ENCODE measurements around the gene ANO3.

The ANO3 gene

DNA sequence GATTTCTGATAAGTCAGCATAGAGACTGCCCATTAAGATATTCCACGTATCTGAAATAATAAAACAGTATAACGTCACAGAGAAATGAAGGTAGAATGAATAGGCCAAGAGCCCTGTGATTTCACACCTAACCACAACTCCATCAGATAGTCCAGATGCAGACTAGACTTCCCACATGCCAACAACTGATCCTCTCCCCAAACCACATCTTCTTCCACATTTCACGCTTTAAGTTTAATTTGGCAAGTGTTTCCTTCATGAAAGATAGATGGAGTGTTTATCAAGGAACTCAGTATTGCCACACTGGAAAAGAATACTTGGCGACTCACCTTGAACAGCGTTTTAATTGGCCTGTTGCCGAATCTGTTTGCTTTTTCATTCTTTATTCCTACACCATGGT lies 158.6 kb downstream of the ANO3 start:
- DNase-seq (ENCODE audit: low read depth in 2 of 2) = no peak

DNA sequence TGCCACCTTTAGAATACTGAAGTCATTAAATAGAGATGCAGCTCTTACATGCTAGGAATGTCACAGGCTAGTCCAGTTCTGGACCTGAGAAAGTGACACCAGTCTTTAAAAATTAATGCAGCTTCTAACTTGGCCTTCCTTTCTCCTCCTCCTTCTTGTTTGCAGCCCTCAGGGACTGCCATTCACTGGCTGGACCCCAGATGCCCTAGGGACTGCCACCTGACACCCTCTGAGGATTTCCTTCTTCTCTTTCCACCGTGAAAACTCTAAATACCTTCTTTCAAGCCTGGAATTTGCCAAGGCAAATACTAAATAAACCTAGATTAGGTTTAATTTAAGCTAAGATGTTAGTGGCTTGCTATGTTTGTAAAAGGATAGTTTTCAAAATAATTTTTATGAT lies 161.7 kb downstream of the ANO3 start:
- DNase-seq (ENCODE audit: low read depth in 2 of 2) = no peak

DNA sequence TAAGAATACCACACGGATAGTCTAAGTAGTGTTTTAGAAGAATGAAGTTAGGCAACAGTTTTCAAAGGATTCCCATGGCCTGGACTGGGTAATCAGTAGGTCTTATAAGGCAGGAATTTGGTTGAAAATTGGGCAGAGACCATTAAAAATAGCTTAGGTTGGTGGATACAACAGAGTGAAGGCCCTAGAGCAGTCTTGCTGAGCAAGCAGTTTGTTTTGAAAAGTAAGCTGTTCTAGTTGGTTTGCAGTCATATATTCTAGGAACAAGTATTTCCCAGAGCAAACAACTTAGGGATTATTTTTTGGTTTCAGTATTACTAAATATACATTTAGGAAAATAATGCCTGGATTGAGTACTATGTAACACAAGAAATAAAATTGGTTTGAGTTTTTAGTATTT lies 175.3 kb downstream of the ANO3 start:
- no peak for DNase-seq (ENCODE audit: low read depth in 2 of 2)

DNA sequence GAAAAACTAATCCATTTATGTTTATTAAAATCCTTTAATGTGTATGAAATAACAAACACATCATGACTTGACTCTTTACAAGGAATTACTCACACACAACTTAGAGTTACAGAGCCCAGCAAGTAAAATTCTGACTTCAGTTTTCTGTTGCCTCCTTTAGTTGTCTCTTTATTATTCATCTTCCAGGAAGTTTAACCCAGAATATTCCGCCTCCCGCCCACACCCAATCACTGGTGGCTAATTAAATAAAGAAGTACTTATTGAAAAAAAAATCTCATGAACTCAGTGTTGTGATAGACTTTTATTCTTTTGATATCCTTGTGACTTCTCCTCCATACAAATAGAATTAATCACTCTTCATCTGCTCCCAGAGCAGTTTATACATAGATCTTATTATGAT lies 178.2 kb downstream of the ANO3 start:
- no peak for DNase-seq (ENCODE audit: low read depth in 2 of 2)

DNA sequence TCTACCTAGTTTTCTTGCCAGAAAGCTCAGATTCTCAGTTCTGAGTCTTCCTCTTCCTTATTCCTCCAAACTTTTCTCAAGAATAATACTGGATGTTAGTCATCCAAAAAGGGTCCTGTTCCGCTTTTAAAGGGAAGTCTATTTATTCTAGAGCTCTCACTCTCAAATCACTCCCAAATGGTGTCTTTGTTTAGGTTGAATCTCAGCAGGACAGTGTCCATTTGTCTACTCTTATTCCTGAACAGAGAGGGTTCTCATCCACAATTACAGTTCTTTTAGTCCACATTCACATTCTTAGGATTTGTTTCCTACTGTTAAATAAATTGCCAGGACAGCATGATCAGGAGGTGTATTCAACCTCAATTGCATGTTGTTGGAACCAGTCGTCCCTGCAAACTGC lies 178.8 kb downstream of the ANO3 start:
- no peak for DNase-seq (ENCODE audit: low read depth in 2 of 2)

DNA sequence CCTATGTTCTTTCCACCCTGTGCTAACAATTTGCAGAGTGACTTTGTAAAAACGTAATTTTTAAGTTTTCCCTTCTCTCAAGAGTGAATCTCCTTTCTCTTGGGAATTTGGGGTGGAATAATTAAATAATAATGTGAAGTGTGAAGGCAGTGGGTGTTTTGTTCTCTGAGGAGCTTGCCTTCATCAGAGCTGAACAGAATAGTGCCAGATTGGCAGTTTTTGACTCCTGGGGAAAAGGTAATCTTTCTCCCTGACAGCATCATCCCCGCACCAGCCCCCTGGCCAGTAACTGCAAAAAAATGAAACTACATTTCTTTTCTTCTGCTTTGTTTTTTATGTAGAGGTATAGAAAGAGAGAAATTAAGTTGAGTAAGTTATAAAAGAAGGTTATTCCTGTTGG lies 180.3 kb downstream of the ANO3 start:
- DNase-seq (ENCODE audit: low read depth in 2 of 2) = no peak

DNA sequence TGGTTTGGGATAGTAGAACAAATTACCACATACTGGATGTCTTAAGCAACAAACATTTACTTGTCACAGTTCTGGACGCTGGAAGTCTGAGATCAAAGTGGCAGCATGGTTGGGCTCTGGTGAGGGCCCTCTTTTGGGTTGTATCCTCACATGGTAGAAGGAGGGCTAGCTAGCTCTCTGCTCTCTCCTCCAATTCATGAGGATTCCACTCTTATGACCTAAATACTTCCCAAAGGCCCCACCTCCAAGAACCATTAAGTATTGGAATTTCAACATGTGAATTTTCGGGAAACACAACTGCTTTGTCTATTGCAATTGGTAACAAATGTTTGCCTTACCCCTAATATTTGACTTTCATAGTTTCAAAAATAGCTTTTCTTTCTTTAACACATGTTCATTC lies 187.5 kb downstream of the ANO3 start:
- DNase-seq (ENCODE audit: low read depth in 2 of 2) = no peak

DNA sequence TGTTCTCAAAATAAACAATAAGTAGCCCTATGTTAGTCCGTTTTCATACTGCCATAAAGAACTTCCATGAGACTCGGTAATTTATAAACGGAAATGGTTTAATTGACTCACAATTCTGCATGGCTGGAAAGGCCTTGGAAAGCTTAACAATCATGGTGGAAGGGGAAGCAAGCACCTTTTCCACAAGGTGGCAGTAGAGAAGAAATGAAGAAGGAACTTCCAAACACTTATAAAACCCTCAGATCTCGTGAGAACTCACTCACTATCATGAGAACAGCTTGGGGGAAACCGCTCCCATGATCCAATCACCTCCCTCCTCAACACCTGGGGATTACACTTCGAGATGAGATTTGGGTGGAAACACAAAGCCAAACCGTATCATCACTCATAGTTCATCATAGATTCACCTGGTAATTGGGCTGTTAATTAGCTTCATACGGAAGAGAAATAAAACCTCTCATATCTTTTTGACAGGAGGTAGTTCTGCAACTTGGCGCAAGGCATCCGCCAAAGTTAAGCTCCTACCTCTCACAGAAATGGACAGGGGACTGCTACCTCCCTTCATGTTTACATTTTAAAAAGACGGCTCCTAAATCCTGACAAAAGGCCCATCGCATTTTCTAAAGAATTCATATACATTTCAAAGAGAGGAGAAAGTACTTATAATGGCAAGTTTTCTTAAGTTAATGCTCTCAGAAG lies 191.1 kb downstream of the ANO3 start:
- no peak for DNase-seq (ENCODE audit: low read depth in 2 of 2)

DNA sequence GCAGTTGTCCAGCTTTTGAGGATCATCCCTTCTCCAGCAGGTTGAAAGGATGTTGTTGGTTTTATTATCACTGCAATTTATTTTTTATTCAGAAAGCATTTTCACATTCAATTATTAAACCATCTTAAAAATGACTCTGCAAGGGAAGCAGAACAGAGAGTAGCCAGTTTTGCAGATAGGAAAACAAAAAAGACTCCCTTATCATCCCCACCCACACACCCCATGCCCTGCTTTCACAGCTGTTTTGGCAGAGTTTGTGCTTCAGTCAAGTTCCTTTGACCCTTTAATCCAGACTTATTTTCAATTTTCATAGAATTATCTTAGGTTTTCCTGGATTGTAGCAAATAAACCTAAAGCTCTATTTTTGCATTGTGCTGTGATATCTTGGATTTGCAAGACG lies 195.8 kb downstream of the ANO3 start:
- no peak for DNase-seq (ENCODE audit: low read depth in 2 of 2)

DNA sequence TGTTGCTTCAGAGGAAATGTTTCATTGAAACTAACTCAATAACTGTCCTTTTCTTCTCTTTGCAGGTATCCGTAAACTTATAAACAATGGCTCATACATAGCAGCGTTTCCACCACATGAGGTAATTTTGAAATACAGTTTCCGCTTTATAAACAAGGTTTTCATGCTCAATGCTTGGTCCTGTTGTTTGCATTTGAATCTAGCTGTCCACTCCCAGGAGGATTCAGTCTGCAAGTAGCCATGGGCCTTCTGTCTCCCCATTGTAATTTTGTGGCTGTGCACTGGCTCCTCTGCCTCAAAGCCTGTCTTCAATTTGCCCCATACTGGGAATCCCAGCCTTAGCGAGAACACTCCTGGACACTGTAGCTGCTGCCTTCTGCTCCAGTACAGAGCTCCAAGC lies 205.4 kb downstream of the ANO3 start:
- DNase-seq (ENCODE audit: low read depth in 2 of 2) = no peak

DNA sequence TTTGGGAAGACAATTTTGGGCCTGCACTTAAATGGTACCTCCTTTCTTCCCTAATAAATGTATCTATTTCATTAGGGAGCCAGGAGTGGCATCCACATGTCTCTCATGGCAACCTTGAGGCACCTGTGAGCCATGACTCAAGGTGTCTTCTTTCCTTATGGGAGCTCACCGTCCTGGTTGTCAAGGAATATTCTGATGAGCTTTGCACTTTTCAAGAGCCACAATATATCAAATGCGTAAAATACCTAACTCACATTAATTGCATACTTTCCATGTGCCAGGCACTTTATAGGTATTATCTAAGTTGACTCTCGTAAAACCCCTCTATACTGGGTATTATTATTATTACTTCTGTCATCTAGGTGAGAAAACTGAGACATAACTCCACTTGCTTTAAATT lies 207.6 kb downstream of the ANO3 start:
- DNase-seq (ENCODE audit: low read depth in 2 of 2) = no peak

DNA sequence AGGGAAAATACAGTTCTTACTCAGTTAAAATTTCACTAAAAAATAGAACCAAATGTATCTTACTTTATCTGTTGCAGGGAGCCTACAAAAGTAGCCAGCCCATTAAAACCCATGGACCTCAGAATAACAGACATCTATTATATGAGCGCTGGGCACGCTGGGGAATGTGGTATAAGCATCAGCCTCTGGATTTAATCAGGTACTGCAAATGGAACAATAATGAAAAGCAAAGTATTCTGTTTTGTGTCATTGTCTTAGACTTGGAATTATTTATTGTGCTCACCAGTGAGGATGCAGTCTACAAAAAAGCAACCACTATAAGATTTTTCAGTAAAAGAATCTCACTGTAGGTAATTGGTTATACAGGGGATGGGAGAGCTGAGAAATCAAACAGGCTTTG lies 209.9 kb downstream of the ANO3 start:
- no peak for DNase-seq (ENCODE audit: low read depth in 2 of 2)

DNA sequence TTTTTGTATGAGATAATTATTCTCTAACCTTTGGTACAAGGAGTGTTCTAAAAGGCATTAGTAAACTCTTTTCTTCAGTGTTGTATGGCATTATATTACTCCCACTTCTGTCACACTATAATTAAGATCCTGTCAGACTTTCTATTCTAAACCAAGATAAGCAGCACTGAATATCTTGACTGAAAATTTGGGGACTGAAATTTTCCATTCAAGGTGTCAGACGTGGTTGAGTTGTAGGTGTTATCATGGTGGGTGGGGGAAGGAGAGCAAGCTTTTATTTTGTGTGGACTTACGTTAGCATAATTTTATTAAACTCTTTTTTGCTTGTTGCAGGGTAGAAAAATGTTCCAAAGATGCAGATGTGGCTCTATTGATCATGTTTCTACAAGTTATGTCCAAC lies 217.2 kb downstream of the ANO3 start:
- DNase-seq (ENCODE audit: low read depth in 2 of 2) = no peak

DNA sequence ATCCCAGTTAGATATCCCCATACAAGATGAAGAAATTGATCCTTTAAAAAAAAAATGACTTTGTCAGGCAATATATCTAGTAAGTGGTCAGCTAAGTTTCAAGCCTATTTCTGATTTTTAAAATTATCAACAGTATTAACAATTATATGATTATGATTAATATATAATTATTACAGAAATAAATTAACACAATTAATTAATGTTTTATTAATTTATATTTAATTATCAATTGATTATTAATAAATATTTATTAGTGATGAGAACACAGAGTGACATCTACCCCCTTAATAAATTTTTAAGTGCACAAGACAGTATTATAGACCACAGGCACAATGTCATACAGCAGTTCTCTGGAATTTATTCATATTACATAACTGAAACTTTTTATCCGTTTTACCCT lies 218.1 kb downstream of the ANO3 start:
- no peak for DNase-seq (ENCODE audit: low read depth in 2 of 2)

DNA sequence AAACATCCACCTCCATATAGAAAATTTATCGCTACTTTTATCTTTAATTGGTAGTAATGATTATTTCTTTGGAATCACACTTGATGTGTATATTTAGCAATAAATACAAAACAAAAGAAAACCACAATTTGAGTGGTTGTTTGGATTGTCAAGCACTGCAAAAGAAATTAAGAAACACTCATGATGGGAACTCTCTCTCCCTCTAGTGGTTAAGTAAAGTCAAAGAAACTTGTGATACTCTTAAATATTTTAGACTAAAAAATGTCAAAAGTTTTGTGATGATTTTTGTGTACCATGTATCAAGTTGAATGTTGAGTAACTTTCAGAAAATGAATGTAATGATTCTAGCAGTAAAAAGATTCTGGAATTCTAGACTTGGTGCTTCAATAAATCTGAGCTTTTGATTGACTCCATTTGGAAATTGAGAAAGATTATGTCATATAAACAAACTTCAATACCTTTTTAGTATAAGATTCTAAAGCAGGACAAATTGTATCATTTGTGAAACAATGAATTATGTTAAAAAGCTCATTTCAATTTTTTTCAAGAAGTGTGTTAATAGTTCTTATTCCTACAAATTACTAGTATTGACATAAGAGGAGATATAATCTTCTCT lies 219.4 kb downstream of the ANO3 start:
- DNase-seq (ENCODE audit: low read depth in 2 of 2) = no peak

DNA sequence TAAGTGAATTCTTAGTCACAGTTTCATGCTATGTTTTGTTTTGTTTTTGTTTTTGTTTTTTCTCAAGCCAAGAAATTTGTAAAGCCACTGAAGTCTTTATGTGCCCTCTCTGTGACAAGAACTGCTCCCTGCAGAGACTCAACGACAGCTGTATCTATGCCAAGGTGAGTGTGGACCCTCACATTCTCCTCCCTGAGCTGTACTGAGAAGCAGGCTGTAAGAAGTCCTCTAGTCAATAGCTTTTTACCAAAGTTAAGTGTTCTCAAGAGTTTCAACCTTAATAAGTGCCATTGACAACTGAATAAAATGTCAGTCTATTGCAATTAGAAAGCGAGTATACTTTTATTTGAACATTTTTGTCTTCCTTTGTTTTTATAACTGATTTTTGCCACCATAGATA lies 221.3 kb downstream of the ANO3 start:
- DNase-seq (ENCODE audit: low read depth in 2 of 2) = no peak

DNA sequence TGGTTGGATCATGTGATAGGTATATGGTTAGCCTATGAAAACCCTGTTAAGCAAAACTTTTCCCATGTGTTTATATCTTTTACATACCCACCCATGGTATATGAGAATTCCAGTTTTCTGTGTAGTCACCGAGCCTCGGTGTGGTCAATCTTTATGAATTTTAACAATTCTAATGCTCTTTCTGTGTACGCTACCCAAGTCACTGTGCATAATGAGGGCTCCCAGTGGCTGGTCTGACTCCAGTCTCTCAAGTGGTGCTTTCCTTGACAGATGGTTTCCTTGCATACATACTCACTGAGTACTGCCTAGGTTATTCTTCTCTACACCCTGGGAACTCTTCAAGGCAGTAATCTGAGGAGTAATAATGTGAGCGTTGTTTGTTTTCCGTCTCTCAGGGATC lies 222.5 kb downstream of the ANO3 start:
- no peak for DNase-seq (ENCODE audit: low read depth in 2 of 2)

DNA sequence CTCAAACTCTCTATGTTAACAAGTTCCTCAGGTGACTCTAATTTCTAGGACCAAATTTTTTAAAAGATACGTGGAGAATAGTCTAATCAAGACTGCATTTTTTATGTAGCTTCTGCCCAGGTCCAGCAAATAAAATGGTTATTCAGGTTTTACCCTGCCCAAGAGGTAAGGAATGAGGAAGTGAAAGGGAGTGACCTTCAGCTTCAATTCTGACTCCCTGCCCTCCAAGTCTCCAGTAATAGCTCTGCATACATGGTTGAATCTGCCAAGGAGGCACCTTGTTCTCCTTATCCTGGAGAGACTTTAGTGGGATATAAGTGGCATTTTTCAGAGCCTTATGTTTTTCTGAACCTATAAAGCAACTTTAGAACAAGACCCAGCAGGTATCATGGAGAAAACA lies 224.7 kb downstream of the ANO3 start:
- no peak for DNase-seq (ENCODE audit: low read depth in 2 of 2)

DNA sequence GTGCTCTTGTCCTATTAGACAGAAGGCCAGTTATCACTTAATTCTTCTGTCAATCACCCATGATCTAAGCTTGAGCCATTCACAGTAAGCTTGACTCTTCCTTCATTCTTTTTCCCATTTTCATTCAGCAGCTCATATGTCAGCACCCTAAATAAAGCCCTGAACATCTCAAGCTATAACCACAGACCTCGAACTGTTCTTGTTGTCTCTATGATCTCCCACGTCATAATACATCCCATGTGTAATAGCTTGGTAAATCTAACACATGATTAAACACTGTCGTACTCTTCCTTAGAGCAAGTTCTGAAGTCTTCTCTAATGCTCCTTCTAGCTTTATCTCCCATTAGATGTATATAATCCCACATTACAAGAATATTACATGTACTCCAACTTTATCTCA lies 225.7 kb downstream of the ANO3 start:
- DNase-seq (ENCODE audit: low read depth in 2 of 2) = no peak

DNA sequence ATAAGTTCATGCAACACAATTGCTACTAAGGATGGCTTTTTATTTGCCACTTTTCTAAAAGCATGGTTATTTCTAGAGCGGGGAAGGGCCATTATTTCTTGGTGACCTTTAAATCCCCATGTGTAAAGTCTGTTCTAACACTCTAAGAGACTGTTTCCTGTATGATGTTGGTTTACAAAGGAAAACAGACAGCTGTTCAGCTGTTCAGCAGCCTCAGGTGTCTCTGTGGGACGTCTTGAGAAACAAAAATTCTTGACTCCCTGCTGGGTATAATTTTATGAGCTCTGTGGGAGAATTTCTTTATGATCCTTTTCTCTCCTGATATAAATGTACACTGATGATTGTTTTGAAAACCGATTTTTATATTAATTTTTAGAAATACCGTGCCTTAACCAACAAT lies 226.3 kb downstream of the ANO3 start:
- DNase-seq (ENCODE audit: low read depth in 2 of 2) = no peak

DNA sequence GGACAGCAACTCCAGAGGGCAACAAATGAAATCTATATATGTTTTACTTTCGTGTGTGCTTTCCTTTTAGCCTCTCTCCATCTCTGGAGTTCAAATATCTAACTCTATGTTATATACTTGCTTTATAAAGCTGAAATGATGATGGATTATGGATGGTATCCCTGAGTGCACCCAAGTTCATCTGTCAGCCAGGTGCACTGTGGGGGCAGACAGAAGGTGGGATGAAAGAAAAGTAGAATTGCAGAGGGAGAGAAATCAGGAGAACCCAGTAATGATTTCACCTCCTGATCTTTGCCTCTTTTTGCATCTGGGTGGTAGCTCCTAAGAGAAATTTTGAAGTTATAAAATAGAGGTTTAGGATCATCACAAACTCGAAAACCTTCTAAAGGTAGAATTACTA lies 237.7 kb downstream of the ANO3 start:
- DNase-seq (ENCODE audit: low read depth in 2 of 2) = no peak

DNA sequence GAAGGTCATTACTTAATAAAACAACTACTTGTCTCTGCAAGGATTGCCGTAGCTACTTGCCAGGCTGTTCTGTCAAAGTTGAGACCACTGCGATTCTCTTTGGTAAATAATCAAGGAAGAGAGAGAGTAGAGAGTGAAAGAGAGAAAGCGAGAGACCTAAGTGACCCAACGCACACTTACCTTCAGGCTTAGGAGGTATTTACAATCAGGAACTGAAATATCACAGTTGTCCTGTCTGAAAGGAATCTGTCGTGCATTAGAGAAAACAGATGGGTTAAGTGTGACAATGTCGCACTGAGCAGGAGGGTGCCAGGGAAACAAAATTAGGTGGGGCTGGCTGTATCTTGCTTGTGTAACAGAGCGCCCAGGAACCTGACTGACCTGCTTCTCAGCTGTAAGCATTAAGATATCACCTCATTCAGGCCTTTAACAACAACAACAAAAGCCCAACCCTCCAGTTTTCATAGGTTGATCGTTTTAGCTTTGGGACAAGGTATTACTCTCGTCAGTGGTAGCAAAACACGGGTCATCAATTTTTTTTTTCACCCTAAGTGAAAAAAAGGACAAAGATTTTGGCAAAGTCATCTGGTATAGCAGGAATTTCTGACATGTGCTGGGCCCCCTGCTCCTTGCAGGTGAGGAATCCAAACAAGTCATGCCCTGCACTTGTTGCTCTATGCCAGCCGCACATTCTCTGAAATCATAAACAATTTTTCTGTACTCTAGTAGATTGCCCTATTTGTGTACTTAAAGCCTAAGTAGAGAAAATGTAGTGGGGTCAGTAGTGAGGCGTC lies 240.1 kb downstream of the ANO3 start, which contains the start of gene MUC15:
MUC15 (minus strand) TSS at position 403 of the 794 bp plus-strand sequence. CDS start 5,169 bp downstream, outside the sequence.
- DNase-seq (ENCODE audit: low read depth in 2 of 2) = no peak

DNA sequence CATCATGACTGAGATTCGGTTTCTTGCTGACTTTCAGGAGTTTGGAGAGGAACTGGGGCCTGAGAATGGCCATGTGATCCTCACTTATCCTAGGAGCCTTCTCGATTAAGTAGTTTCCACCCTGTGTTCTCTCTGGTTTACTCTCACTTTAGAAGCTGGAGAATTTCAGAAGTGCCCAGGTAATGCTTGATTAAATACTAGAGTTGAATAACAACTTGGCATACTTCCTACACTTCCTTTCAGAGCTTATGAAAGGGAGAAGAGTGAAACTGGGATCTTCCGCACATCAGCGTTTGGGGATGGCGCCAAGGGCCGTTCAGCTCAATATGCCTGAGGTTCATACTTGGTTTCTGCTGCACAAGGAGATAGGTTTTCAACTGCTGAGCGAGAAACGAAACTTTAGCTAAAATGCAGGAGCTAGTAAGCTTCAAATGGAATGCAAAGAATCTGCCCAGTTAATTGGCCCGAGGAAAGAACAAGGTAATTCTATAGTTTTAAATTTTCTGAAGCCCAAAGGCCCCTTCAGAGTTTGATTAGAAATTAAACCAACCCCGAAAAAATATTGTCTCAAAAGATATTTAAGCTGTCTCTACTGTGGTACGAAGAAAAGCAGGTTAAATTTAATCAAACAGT lies 241.0 kb downstream of the ANO3 start:
- no peak for DNase-seq (ENCODE audit: low read depth in 2 of 2)

Data from stimulated activated CD4-positive, alpha-beta T cell treated with anti-CD3 and anti-CD28 coated beads, Interleukin-4, amount 100 ng/mL, for 48 hours (primary cell).